Effector CD8-positive, alpha-beta T cell (primary cell): ENCODE data around the gene ECE1.

Source experiments
- DNase-seq: peaks from one replicate; lab custom pipeline; 2025; lab: John Stamatoyannopoulos, UW

ECE1 gene

DNA sequence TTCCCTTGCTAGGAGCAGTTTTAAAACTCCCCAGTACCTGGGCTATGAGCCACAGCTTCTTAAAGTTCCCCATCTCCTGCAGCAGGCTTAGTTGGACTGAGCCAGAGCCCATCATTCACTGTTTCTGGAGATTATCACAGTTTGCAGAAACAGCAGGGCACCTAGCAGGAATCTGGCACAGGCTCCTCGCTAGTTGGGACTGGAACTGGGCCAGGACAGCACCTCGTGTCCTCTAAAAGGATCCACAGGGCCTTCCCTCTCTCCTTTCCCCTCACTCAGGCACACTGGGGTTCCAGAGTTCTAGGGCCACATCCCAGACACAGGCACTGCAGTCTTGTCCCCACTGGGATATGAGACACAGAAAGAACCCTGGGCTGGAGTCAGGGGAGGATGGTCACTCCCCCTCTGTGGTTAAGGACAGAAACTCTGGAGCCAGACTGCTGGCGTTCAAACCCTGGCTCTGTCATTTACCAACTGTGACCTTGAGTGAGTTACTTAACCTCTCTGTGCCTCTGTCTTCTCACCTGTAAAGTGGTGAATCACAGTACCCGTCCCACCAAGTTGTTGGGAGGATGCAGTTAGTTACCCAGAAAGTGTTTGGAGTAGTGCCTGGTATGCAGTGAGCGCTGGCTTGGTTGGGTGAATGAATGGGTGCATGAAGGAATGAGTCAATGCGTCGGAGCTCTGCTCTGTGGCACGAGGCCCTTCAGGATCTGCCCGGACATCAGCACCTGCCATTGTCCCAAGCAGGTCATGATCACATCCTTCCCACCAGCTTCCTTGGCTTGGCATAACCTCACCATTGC is 18.8 kb upstream of the ECE1 start:
- no peak for DNase-seq

- no peak for DNase-seq
Observed at GRCh38 chr1:21308330-21308729, 18.1 kb upstream of the ECE1 start.

- no peak for DNase-seq
Observed at GRCh38 chr1:21307663-21308305, 17.5 kb upstream of the ECE1 start.

DNA sequence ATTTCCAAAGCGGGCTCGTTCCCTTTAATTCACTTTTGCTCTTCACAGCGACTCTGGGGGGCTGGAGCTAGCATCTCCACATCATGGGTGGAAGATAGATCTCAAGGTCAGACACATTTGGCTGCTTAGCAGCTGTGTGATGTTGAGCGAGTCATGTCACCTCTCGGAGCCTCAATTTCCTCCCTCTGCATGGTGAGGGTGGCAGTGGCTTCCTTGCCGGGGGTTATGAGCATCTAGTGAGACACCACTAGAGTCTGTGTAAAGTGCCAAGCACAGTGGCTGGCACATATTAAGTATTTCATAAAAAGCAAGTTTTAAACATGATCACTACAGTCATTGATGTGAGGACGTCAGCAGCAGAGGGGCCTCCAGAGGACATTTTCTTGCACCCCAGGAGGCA is 16.9 kb upstream of the ECE1 start:
- no peak for DNase-seq

- no peak for DNase-seq
Observed at GRCh38 chr1:21305900-21306189, 15.6 kb upstream of the ECE1 start.

DNA sequence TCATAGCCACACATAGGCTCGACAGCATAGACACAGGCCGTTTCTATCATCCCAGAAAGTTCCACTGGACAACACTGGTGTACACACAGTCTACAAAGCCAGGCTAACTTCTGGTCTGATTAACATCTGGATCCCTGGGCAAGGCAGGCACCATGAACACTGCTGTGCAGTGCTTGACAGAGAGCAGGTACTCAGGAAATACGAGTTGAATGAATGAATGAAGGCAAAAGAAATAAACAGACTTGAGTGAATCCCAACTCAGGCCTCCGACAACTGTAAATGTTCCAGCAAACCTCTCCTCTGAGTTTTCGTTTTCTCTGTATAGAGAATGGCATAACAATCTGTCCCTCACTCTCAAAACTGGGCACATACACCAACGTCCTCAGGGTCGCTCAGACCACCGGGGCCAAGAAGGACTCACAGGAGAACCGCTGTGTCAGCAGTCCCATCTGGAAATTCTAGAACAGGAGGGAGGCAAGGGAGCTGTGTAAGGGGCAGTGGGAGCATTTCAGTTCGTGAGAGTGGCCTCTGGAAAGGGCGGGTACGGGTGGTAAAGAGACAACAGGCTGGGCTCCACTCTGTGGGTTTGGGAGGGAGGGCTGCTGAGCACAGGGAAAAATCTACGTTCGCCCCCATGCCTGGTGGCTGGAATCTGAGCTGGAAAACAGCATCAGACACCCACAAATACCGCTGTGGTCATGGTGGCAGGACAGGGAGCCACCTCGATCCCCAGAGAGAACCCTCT is 15.1 kb upstream of the ECE1 start:
- no peak for DNase-seq

DNA sequence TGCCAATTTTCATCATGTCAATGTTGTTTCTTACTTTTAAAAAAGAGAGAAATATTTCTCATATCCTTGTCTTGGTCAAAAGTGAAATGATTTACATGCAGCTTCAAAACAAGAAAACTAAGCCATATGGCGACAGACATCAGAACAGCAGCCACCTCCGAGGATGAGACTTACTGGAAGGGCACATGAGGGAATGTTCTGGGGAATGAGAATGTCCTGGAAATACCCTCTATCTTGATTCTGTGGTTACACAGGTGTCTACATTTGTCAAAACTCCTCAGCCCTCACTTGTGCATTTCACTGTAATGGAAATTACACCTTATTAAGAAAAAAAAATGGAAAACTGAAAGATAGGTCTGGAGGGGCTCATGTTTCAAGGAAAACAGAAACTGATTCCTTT is 14.2 kb upstream of the ECE1 start:
- no peak for DNase-seq

DNA sequence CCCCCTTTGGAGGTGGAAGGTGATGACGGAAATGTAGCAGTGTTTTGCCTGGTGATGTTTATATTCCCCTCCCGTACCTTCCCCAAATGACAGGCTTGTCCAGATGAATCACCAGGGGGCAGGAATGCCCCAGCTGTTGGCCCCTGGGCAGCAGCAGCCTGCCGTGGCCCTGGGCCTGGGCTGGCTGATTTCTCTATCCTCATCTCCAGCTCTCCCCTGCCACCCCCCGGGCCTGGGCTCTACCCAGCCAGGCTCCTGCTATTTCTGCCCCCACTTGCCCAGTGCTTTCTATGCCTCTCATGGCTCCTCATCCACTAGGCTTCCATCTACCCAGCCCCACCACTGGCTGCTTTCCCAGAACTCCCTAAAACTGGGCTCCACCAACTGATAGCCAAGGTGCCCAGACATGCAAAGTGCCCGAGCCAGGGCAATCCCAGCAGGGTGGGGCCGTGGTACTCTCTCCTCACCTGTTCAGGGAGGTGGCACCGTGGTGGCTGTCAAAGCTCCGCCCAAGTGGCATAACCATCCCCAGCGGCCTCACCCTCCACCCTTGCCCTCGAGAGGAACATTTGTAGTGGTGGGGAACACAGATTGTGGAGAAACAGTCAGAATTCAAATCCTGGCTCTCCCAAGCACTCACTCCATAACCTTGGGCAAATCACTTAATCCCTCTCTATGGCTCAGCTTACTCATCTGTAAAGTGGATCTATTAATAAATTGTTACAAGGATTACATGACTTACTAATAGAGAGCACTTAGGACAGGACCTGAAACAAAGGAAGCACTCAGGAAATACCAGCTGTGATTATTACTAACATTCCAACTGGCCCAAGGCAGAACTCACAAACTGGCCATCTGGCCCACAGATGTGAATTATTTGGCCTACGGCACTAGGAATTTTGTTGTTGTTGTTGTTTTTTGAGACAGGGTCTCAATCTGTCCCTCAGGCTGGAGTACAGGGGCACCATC is 12.8 kb upstream of the ECE1 start:
- no peak for DNase-seq

GRCh38 chr1:21301794-21302440 is 11.7 kb upstream of the ECE1 start:
- no peak for DNase-seq

GRCh38 chr1:21300774-21301173 is 10.5 kb upstream of the ECE1 start:
- DNase-seq, result no peak

DNA sequence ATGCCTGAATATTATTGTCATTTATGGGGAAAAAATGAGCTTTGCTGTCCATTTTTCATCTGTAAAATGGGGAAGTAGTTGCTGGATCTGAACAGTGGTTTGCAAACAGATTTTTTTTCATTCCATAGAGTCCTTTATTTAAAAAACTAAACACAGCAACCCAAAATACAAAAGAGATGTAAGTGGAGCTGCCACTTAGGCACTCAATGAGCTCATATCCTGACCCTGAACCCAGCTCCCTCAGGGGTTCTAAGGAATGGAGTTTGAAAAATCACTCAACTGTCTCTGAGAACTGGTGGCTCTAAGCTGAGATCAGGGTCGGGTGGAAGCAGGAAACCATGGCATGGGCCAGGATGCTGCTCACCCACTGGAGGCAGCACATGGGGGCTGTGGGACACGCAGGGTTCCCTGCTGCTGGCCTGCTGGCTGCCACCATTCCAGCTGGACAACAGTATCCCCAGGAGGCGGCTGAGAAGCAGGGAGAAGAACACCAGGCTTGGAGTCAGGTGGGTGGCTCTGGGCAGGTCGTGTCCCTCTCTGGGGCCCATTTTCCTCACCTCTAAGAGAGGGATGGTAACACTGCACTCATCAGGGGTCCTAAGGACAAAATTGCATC is 9.6 kb upstream of the ECE1 start:
- no peak for DNase-seq

DNA sequence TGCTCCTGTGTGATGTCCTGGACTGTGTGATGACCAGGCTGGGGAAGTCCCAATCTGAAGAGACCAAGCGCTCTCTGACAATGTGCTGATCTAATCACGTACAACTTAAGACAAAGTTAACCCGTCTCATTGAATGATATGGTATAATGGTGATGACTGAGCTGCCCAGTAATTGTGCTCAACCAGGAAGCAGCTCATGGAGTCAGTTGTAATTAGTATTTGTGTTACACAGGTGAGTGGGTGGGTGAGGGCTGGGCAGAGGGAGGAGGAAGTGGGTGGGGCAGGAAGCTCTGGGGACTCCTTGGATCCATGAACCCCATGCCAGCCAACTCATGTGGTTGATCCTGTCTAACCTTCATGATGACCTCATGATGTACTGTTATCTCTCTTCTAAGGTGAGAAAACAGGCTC is 8.7 kb upstream of the ECE1 start:
- DNase-seq, result no peak

DNA sequence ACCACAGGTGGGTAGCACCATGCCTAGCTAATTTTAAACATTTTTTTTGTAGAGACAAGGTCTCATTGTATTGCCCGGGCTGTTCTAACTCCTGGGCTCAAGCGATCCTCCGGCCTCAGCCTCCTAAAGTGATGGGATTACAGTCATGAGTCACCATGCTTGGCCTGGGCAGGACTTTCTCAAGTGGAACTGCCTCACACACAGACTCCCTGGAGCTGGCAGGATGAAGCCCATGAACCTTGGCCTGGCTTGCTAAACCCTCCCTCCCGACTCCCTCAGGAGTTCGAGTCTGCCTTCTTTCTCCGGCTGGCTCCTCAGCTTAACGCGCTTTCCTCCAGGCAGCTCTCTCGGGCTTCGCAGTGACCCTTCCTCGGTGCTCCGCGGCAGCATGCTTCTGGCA is 7.7 kb upstream of the ECE1 start:
- DNase-seq, result no peak

DNA sequence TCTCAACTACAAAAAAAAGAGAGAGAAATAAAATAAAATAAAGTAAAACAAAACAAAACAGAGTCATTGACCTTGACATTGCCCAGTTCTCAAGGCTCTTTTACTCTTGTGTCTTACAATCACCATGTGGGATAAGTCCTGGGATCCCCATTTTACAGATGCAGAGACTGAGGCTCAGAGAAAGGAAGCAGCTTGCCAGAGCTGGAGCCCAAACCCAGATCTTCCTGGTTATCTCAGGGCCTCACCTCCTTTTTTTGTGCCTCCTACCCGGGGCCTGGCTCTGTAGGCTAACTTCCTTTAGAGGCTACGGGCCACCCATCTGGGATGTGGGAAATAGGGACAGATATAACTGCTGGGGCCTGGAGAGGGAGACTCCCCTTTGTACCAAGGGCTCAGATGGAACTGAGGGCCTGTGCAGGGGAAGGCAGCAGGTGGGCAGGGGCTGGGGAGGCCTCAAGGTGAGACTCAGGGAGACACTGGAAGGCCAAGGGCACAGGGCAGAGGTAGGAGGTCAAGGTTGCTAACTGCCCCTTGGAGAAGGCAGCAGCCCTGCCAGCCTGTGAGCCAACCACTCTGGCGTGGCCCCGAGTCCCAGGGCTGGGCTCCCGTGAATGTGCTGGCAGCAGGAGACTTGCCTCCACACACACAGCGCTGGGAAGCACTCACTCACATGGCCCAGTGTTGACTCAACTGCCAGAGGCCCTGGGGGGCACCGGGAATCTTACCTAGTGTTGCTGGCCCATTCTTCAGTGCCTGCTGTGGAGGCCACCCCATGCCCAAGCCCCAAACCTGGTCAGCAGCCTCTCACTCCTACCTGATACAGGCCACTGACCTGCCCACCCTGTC is 6.5 kb upstream of the ECE1 start:
- DNase-seq, result no peak

DNA sequence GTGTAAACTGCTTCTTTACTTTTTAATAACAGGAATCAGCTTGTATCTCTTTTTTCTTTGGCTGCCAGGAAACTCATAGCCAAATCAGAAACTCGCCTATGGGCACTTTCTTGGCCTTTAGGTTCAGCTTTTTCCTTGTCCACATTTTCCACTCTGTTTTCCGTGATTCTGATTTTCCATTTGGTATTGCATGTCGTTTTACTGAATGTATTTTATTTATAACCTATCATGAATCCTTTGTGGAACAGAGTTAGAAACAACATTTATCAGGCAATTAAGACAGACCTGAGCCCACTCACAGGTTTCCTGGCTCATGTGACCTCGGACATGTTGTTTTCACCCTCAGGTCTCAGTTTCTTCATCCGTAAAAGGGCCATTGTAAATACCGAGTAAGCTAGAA is 5.3 kb upstream of the ECE1 start:
- no peak for DNase-seq

- DNase-seq, result no peak
Observed at GRCh38 chr1:21295002-21295401, 4.7 kb upstream of the ECE1 start.

DNA sequence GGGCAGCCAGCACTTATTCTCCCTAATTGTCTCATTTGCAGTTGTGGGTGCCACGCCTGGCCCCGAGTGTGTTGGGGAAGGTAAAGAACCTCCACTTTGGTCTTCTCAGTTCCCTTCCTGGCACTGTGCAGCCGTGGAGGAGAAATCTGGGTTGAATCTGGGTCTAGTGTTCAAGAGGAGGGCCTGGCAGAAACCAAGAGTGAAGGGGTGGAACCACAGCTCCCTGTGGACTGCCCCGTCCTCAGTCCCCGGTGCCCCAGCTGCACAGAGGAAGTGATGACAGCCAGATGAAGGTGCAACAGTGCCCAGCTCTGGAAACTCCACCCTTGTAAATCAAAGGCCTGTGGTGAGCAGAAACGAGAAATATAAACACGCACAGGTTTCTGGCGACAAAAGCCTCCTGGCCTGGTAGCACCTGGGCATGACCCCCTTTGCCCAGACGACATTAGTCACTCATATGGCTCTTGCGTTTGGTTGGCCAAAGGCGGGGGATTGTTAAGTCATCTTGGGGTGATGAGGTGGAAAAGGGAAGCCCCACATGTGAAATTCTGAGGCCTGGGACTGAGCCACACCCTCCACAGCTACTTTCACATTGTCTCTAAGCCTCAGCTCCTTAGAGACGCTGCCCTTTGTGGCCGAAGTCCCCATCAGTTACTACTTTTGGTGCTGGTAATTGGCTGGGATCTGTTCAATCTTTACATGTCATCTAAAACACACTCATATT is 4.2 kb upstream of the ECE1 start:
- DNase-seq, result peak; percentile 54

GRCh38 chr1:21293537-21294265 is 3.4 kb upstream of the ECE1 start:
- peak; percentile 12 for DNase-seq
